ENCODE measurements around the gene EXOC6. TPM values are rescaled to one million over a fixed set of nuclear protein-coding genes. Genes with fewer than 3 reads are reported as not detected.

EXOC6 gene
- total RNA-seq, 1 experiment from 2014 or later: 9.3 TPM

DNA sequence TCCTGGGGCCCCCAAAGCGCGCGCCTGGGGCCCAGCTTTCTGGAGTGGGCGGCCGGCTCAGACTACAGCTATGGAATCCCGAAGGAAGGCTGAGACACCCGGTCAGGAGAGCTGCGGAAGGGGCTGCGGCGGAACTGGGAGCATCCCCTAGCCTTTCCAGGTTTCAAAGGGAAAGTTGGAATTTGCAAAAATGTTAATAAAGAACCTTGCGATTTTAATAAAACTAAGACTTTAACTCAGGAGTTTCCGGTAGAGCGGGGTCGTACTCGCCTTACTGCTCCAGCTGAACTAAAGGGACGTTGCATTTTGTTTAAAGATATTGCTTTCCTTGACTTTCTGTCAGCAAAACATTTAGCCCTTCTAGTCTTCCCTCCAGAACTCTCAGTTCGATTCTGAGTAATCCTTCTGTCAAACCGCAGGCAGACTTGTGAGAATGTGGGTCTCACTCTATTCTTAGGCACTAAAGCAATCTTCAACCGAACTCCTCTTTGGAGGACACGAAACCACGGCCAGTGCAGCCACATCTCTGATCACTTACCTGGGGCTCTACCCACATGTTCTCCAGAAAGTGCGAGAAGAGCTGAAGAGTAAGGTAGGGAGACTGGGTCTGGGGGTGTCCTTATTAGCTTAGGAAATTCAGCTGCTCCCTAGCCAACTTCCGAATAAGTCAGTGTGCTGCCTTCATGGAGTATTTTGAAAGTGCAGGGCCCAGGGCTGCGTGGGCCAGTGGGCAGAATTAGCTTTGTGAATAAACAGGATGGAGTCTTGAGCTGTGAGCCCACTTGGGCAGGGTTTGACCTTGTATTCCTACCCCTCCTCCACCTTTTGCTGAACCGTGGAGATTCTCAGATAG is 227.3 kb downstream of the EXOC6 start:
- no peaks in the 10 kb centered on the region for H3K9me2 ChIP-seq (ENCODE audit: insufficient read depth)
- CTCF ChIA-PET: no interaction called here
- intact Hi-C loops (cut with micrococcal nuclease; ENCODE audit: unreplicated experiment): loop anchor here (10.0 kb wide), 1 partner anchor 439 kb away; no protein-coding TSS in a partner anchor
- no peak overlapping the region for H2AFZ ChIP-seq
- H3K4me2 ChIP-seq: no peak overlapping the region
- no peaks in the 10 kb centered on the region for H3F3A ChIP-seq (ENCODE audit: insufficient read depth, low read depth)
- no peak for TF ChIP-seq EZH2 (IDR thresholded peaks at IDR 0.05; ENCODE audit: low read depth)
- TF ChIP-seq, protein P1, sequence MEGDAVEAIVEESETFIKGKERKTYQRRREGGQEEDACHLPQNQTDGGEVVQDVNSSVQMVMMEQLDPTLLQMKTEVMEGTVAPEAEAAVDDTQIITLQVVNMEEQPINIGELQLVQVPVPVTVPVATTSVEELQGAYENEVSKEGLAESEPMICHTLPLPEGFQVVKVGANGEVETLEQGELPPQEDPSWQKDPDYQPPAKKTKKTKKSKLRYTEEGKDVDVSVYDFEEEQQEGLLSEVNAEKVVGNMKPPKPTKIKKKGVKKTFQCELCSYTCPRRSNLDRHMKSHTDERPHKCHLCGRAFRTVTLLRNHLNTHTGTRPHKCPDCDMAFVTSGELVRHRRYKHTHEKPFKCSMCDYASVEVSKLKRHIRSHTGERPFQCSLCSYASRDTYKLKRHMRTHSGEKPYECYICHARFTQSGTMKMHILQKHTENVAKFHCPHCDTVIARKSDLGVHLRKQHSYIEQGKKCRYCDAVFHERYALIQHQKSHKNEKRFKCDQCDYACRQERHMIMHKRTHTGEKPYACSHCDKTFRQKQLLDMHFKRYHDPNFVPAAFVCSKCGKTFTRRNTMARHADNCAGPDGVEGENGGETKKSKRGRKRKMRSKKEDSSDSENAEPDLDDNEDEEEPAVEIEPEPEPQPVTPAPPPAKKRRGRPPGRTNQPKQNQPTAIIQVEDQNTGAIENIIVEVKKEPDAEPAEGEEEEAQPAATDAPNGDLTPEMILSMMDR (conservative IDR thresholded peaks at IDR 0.05): no peak
- peaks cover 16% of the 10 kb centered on the region; the same call in 1 of the 2 replicates for H3K4me1 ChIP-seq (replicated peaks; ENCODE audit: insufficient read depth)
- no peaks in the 10 kb centered on the region for H3K27me3 ChIP-seq (ENCODE audit: insufficient read depth, low read depth)
- H3K36me3 ChIP-seq (ENCODE audit: low read depth): no peaks in the 10 kb centered on the region
- H4K20me1 ChIP-seq (ENCODE audit: insufficient read depth): no peaks in the 10 kb centered on the region
- BruUV-seq (replicated peaks): no TSS peak
- POLR2A ChIA-PET (ENCODE audit: unreplicated experiment): no interaction called here
- H3K27ac ChIP-seq: no peak overlapping the region
- no peak overlapping the region for H3K4me3 ChIP-seq
- no peaks in the 10 kb centered on the region for H3K9me3 ChIP-seq (ENCODE audit: insufficient read depth, low read depth)
- H3K79me2 ChIP-seq (ENCODE audit: low read depth): no peaks in the 10 kb centered on the region
- no peak for DNase-seq

DNA sequence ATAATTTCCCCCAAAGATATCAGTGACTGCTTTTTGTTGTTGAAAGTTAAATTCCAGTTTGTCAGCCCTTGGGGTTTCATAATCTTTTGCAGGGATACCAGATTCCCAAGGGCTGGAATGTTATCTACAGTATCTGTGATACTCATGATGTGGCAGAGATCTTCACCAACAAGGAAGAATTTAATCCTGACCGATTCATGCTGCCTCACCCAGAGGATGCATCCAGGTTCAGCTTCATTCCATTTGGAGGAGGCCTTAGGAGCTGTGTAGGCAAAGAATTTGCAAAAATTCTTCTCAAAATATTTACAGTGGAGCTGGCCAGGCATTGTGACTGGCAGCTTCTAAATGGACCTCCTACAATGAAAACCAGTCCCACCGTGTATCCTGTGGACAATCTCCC is 228.6 kb downstream of the EXOC6 start:
- CTCF ChIA-PET: interaction anchor here (0.6 to 0.7 kb wide), 2 partner anchors 220 to 225 kb away, joined by 3 to 8 read pairs; no protein-coding TSS in a partner anchor
- Histone ChIP-seq H3K27ac (no peak overlapping the region), H4K20me1 (ENCODE audit: insufficient read depth) (no peaks in the 10 kb centered on the region), H3K9me3 (ENCODE audit: insufficient read depth, low read depth) (no peaks in the 10 kb centered on the region), H3F3A (ENCODE audit: insufficient read depth, low read depth) (no peaks in the 10 kb centered on the region), H3K4me2 (no peak overlapping the region), H2AFZ (no peak overlapping the region), H3K9me2 (ENCODE audit: insufficient read depth) (no peaks in the 10 kb centered on the region), H3K4me3 (no peak overlapping the region), H3K27me3 (ENCODE audit: insufficient read depth, low read depth) (no peaks in the 10 kb centered on the region), H3K36me3 (ENCODE audit: low read depth) (no peaks in the 10 kb centered on the region), H3K79me2 (ENCODE audit: low read depth) (no peaks in the 10 kb centered on the region), H3K4me1 (replicated peaks; ENCODE audit: insufficient read depth) (0 out of 2 replicates have a peak, but pooled peaks cover 10% of the 10 kb centered on the region)
- POLR2A ChIA-PET (ENCODE audit: unreplicated experiment): interaction anchor here (0.5 to 0.7 kb wide), 4 partner anchors 39 to 357 kb away, joined by 3 to 19 read pairs (median 8); no protein-coding TSS in a partner anchor
- no peak for TF ChIP-seq EZH2 (IDR thresholded peaks at IDR 0.05; ENCODE audit: low read depth)
- TF ChIP-seq, protein P1 (conservative IDR thresholded peaks at IDR 0.05): no peak
- no TSS peak for BruUV-seq (replicated peaks)
- intact Hi-C loops (cut with micrococcal nuclease; ENCODE audit: unreplicated experiment): loop anchor here (10.0 kb wide), 1 partner anchor 438 kb away; no protein-coding TSS in a partner anchor
- DNase-seq: no peak

- TF ChIP-seq, protein P1 (conservative IDR thresholded peaks at IDR 0.05): no peak
- no peak for TF ChIP-seq EZH2 (IDR thresholded peaks at IDR 0.05; ENCODE audit: low read depth)
- Histone ChIP-seq H3K4me1 (replicated peaks; ENCODE audit: insufficient read depth) (0 out of 2 replicates have a peak, but pooled peaks cover 6% of the 10 kb centered on the region), H3K36me3 (ENCODE audit: low read depth) (no peaks in the 10 kb centered on the region), H3K4me3 (no peak overlapping the region), H3K27me3 (ENCODE audit: insufficient read depth, low read depth) (no peaks in the 10 kb centered on the region), H2AFZ (no peak overlapping the region), H3K9me3 (ENCODE audit: insufficient read depth, low read depth) (no peaks in the 10 kb centered on the region), H3K79me2 (ENCODE audit: low read depth) (no peaks in the 10 kb centered on the region), H3K9me2 (ENCODE audit: insufficient read depth) (no peaks in the 10 kb centered on the region), H4K20me1 (ENCODE audit: insufficient read depth) (no peaks in the 10 kb centered on the region), H3F3A (ENCODE audit: insufficient read depth, low read depth) (no peaks in the 10 kb centered on the region), H3K27ac (no peak overlapping the region), H3K4me2 (no peak overlapping the region)
- no peak for DNase-seq
- BruUV-seq (replicated peaks): no TSS peak
- CTCF ChIA-PET: interaction anchor here (0.6 kb wide), 1 partner anchor 176 kb away, joined by 7 read pairs; no protein-coding TSS in a partner anchor
- intact Hi-C loops (cut with micrococcal nuclease; ENCODE audit: unreplicated experiment): loop anchor here (10.0 kb wide), 1 partner anchor 437 kb away; no protein-coding TSS in a partner anchor
- POLR2A ChIA-PET (ENCODE audit: unreplicated experiment): no interaction called here
Measured at GRCh38 chr10:93077860-93078337, 229.6 kb downstream of the EXOC6 start.

All from PC-9 (cell line).